Measurements from ENCODE around the gene CLCF1. TPM values are rescaled to one million over a fixed set of nuclear protein-coding genes. Genes with fewer than 3 reads are reported as not detected.
"Not testable (repeated sequence)": the region's sequence is repeated elsewhere in the genome, so short reads cannot be mapped to it uniquely, and the experiment has no call there.

Gene CLCF1
- total RNA-seq, 2 experiments from 2014 or later, result 0.39 to 0.45 TPM

DNA sequence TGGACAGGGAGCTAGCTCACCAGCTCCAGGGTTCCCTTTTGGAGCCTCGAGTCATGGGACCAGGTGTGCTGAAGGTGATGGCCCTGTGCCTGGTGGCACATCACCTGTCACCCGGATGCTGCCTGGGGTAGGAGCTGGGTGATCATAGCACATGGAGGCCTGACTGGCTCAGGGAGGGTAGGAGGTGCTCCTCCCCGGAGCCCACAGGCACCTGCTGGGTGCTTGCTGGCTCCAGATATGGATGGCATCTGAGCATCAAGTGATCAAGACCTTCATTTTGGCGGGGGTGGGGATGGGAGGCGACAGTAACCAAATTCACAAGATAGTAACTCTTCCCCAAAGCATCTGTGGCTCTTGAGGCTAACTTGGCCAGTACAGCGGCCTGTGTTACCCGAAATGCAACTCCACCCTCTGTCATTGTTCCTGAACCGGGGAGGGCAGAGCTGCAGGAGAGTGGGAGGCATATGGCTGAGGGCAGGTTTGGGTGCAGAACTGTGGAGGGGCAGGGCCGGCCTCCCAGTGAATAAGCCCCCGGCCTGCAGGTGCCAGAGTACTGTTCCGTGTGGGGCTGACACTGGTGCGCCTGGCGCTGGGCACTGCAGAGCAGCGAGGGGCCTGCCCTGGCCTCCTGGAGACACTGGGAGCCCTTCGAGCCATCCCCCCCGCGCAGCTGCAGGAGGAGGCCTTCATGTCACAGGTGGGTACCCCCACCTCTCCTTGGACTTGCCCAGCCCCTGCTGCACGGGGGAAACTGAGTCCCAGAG, 35.2 kb upstream of the CLCF1 start:
- Mint-ChIP-seq H3K9me3 (no peaks in the 10 kb centered on the region), H3K27ac (peak overlapping the region; percentile 93), H3K4me3 (peak overlapping the region; percentile 87), H3K4me1 (ENCODE audit: low read depth) (peaks cover 81% of the 10 kb centered on the region), H3K27me3 (no peaks in the 10 kb centered on the region), H3K36me3 (peaks cover 46% of the 10 kb centered on the region)
- peak; percentile 52 for DNase-seq
- ChIA-PET POLR2A (interaction anchor here (1.4 to 3.5 kb wide), 8 partner anchors 10 to 79 kb away, joined by 3 to 22 read pairs (median 6); partner anchors contain the start of genes POLD4, PTPRCAP and TMEM134), CTCF (interaction anchor here (0.9 kb wide), 1 partner anchor 30 kb away, joined by 6 read pairs; no protein-coding TSS in a partner anchor)
- intact Hi-C loops (cut with micrococcal nuclease), result no loop called here

DNA sequence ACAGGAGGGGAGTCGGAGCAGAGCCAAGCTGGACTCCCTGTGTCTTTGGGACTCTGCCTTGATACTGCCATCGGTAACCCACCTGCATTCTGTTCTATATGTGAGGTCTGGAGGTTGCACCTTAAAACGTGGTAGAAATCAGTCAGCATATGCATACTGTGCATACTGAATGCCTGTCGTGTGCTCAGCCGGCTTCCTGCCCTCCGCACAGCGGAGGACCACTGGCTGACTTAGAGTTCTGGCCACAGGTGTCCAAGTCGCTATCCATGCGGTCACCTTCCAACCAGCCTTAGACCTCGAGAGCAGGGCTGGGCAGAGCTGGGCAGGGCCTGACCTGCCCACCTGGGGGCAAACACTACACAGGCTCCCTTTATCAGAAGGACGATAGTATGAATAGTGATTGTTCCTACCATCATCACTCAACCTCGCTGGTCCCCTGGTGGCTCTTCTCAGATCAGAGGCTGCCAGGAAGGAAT, 34.3 kb upstream of the CLCF1 start:
- Mint-ChIP-seq H3K36me3 (peaks cover 46% of the 10 kb centered on the region), H3K4me1 (ENCODE audit: low read depth) (peaks cover 80% of the 10 kb centered on the region), H3K9me3 (no peaks in the 10 kb centered on the region), H3K27ac (peak overlapping the region; percentile 93), H3K4me3 (peak overlapping the region; percentile 87), H3K27me3 (no peaks in the 10 kb centered on the region)
- ChIA-PET POLR2A (interaction anchor here (1.1 to 3.5 kb wide), 8 partner anchors 10 to 77 kb away, joined by 3 to 22 read pairs (median 6); partner anchors contain the start of genes POLD4, PTPRCAP, RPS6KB2 and TMEM134), CTCF (interaction anchor here (1.1 to 1.6 kb wide), 4 partner anchors 11 to 56 kb away, joined by 3 to 7 read pairs (median 4); no protein-coding TSS in a partner anchor)
- intact Hi-C loops (cut with micrococcal nuclease), result no loop called here
- DNase-seq, result no peak

DNA sequence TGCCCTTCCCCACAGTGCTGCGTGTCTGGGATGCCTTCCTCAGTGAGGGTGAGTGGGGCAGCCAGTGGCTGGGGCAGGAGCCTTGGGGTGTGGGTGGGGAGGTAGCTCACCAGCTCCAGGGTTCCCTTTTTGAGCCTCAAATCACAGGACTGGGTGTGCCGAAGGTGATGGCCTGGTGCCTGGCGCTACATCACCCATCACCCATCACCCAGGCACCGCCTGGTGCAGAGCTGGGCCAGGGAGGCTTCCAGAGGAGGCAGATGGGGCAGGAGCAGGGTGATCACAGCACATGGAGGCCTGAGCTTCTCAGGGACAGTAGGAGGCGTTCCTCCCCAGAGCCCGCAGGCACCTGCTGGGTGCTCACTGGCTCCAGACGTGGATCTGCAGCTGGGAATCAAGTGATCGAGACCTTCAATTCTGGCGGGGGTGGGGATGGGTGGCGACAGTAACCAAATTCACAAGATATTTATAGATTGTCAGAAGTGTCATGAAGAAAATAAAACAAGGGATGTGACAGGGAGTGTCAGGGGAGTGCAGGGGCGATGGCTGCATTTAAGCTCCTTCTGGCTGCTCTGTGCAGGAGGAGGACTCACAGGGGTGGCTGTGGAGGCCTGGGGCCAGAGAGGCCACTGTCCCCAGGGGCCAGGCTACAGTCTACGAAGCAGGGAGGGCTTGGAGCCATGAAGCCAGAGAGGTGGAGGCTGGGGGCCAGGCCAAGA, 33.7 kb upstream of the CLCF1 start:
- DNase-seq, result peak; percentile 50
- Mint-ChIP-seq H3K27ac (peak overlapping the region; percentile 93), H3K4me3 (peak overlapping the region; percentile 87), H3K4me1 (ENCODE audit: low read depth) (peaks cover 78% of the 10 kb centered on the region), H3K9me3 (no peaks in the 10 kb centered on the region), H3K27me3 (no peaks in the 10 kb centered on the region), H3K36me3 (peaks cover 46% of the 10 kb centered on the region)
- intact Hi-C loops (cut with micrococcal nuclease), result no loop called here
- ChIA-PET CTCF (interaction anchor here (0.8 to 1.6 kb wide), 6 partner anchors 11 to 58 kb away, joined by 3 to 7 read pairs (median 3); no protein-coding TSS in a partner anchor), POLR2A (interaction anchor here (1.1 to 3.5 kb wide), 8 partner anchors 11 to 78 kb away, joined by 3 to 22 read pairs (median 6); partner anchors contain the start of genes POLD4, PTPRCAP, RPS6KB2 and TMEM134)

DNA sequence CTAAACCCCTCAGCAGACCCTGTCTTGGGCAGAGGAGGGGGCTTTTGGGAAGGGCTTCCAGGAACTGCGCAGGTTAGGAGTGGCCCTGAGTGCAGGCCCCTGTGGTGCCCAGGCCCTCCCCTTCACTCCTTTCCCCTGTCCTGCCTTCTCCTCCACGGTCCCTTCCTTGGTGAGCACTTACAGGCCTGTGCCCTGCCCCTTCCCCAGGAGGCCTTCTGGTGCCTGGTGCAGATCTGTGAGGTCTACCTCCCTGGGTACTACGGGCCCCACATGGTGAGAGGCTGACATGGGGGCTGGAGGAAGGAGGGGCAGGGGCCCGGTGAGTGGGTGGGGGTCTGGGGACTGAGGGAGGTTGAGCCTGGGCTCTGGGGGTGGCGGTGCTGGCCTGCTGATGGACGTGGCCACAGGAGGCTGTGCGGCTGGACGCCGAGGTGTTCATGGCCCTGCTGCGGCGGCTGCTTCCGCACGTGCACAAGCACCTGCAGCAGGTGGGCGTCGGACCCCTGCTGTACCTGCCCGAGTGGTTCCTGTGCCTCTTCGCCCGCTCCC, 33.1 kb upstream of the CLCF1 start:
- POLR2A ChIA-PET, result interaction anchor here (1.1 to 3.5 kb wide), 6 partner anchors 12 to 78 kb away, joined by 3 to 22 read pairs (median 7); partner anchors contain the start of genes PTPRCAP and RPS6KB2
- Mint-ChIP-seq H3K9me3 (no peaks in the 10 kb centered on the region), H3K4me1 (ENCODE audit: low read depth) (peaks cover 74% of the 10 kb centered on the region), H3K4me3 (peak overlapping the region; percentile 87), H3K27me3 (no peaks in the 10 kb centered on the region), H3K36me3 (peaks cover 46% of the 10 kb centered on the region), H3K27ac (peak overlapping the region; percentile 93)
- intact Hi-C loops (cut with micrococcal nuclease), result no loop called here
- CTCF ChIA-PET, result interaction anchor here (0.8 to 1.6 kb wide), 6 partner anchors 12 to 59 kb away, joined by 3 to 7 read pairs (median 3); no protein-coding TSS in a partner anchor
- no peak for DNase-seq

DNA sequence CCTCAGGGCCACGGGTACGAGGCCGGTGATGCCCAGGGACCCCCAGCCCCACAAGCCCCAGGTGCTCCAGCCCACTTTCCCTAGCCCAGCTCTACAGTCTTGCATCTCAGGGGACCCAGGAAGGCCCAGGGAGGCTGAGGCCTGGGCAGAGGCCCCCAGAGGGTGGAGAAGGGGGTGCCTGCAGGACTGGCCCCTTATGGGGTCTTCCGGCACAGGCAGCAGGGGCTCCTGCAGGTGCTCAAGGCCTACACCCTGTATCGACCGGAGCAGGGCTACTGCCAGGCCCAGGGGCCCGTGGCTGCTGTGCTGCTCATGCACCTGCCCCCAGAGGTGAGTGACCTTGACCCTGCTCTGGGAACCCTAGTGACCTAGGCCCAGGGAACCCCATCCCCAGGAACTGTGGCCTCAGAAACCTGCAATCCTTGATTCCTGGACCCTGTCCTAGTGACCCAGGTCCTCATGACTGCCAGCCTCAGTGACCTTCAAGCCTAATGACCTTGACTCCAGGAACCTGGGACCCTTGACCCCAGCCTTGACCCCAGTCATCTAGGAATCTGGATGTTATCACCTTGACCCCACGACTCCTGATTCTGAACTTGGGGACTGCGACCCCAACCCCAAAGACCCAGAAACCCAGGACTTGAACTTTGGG, 32.4 kb upstream of the CLCF1 start:
- ChIA-PET CTCF (interaction anchor here (0.8 to 5.7 kb wide), 7 partner anchors 11 to 138 kb away, joined by 3 to 46 read pairs (median 3); partner anchors contain the start of gene PTPRCAP), POLR2A (interaction anchor here (0.6 to 6.6 kb wide), 8 partner anchors 10 to 80 kb away, joined by 3 to 68 read pairs (median 8); partner anchors contain the start of genes CARNS1, PTPRCAP, RAD9A and RPS6KB2)
- Mint-ChIP-seq H3K36me3 (peaks cover 46% of the 10 kb centered on the region), H3K27ac (peak overlapping the region; percentile 93), H3K4me1 (ENCODE audit: low read depth) (peaks cover 67% of the 10 kb centered on the region), H3K4me3 (peak overlapping the region; percentile 87), H3K27me3 (no peaks in the 10 kb centered on the region), H3K9me3 (no peaks in the 10 kb centered on the region)
- intact Hi-C loops (cut with micrococcal nuclease), result loop anchor here (2.0 kb wide), 1 partner anchor 31 kb away; the partner anchor contains the start of gene PTPRCAP
- no peak for DNase-seq

DNA sequence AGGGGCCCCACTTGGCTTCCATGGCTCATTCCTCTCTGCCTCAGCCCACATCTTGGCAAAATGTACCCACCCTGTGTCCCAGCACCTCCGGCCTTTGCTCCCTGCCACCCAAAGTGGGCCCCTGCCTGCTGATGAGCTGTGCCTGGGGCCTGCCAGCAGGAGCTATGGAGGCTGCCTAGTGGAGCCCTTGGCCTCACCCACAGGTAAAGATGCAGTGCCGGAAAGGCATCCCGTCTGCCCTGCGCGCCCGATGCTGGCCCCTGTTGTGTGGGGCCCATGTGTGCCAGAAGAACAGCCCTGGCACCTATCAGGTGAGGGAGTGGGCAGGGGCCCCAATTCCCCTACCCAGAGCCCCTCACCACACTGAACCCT, 31.8 kb upstream of the CLCF1 start:
- peak overlapping the region; percentile 87 for H3K4me3 Mint-ChIP-seq
- ChIA-PET POLR2A (interaction anchor here (0.6 to 6.6 kb wide), 14 partner anchors 7 to 137 kb away, joined by 3 to 68 read pairs (median 6); partner anchors contain the start of genes AIP, CARNS1, PTPRCAP and RAD9A), CTCF (interaction anchor here (0.8 to 5.7 kb wide), 7 partner anchors 10 to 137 kb away, joined by 3 to 46 read pairs (median 3); partner anchors contain the start of gene PTPRCAP)
- H3K4me1 Mint-ChIP-seq (ENCODE audit: low read depth), result peaks cover 66% of the 10 kb centered on the region
- peak overlapping the region; percentile 93 for H3K27ac Mint-ChIP-seq
- H3K27me3 Mint-ChIP-seq, result no peaks in the 10 kb centered on the region
- peak; percentile 47 for DNase-seq
- H3K9me3 Mint-ChIP-seq, result no peaks in the 10 kb centered on the region
- peaks cover 47% of the 10 kb centered on the region for H3K36me3 Mint-ChIP-seq
- intact Hi-C loops (cut with micrococcal nuclease), result loop anchor here (2.0 kb wide), 1 partner anchor 32 kb away; the partner anchor contains the start of gene PTPRCAP

DNA sequence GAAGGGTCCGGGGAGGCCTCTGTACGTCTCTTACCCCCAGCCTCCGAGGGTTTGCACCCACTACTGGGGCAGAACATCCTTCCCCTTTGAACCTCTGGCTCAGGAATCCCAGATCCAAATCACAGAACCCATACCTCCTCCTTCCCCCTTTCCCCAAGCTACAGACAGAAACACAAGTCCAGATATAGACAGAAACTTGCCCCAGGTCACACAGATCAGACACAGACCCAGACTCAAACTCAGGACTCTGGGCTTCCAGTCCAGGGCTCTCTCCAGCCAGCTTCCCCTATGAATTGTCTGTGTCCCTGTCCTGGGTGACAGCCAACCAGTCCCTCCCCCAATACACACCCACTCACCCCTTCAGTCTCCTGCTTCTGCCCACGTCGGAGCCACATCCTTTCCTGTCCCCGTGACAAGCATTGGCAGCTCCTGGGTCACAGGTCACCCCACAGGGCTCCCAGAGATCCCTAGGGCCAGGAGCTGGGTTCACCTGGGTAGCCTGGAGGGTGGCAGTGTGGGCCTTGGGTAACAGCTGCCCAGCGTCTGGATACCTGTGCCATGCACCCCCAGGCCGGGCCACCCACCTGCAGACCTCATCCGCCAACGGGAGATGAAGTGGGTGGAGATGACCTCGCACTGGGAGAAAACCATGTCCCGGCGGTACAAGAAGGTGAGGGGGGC, 31.3 kb upstream of the CLCF1 start:
- intact Hi-C loops (cut with micrococcal nuclease), result loop anchor here (2.0 to 5.0 kb wide), 2 partner anchors 32 to 127 kb away; partner anchors contain the start of gene PTPRCAP
- DNase-seq, result peak; percentile 79
- POLR2A ChIA-PET, result interaction anchor here (0.5 to 6.6 kb wide), 17 partner anchors 8 to 850 kb away, joined by 3 to 68 read pairs (median 5); partner anchors contain the start of genes AIP, CARNS1, PITPNM1 and PTPRCAP
- Mint-ChIP-seq H3K27ac (peak overlapping the region; percentile 93), H3K4me1 (ENCODE audit: low read depth) (peaks cover 65% of the 10 kb centered on the region), H3K4me3 (peak overlapping the region; percentile 87), H3K9me3 (no peaks in the 10 kb centered on the region), H3K27me3 (no peaks in the 10 kb centered on the region), H3K36me3 (peaks cover 45% of the 10 kb centered on the region)
- CTCF ChIA-PET, result interaction anchor here (0.8 to 5.7 kb wide), 11 partner anchors 10 to 179 kb away, joined by 3 to 46 read pairs (median 4); partner anchors contain the start of genes GSTP1, PITPNM1 and PTPRCAP

DNA sequence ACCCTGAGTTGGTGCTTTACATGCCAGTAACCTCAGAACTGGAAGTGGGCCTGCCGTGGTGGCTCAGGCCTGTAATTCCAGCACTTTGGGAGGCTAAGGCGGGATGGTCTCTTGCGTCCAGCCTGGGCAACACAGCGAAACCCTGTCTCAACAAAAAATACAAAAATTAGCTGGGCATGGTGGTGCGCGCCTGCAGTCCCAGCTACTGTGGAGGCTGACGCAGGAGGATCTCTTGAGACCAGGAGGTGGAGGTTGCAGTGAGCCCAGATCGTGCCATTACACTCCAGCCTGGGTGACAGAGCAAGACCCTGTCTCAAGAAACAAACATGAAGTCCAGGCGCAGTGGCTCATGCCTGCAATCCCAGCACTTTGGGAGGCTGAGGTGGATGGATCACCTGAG, 29.7 kb upstream of the CLCF1 start:
- ChIA-PET POLR2A (interaction anchor here (1.0 to 6.6 kb wide), 8 partner anchors 9 to 84 kb away, joined by 3 to 68 read pairs (median 14); partner anchors contain the start of genes PTPRCAP, RAD9A, RPS6KB2 and TMEM134), CTCF (interaction anchor here (0.8 to 5.7 kb wide), 6 partner anchors 12 to 102 kb away, joined by 3 to 46 read pairs (median 14); partner anchors contain the start of genes PITPNM1, POLD4, PTPRCAP and RAD9A)
- H3K36me3 Mint-ChIP-seq, result peaks cover 51% of the 10 kb centered on the region
- not testable (repeated sequence) for H3K9me3 Mint-ChIP-seq, DNase-seq, H3K27me3 Mint-ChIP-seq
- intact Hi-C loops (cut with micrococcal nuclease), result loop anchor here (2.0 to 5.0 kb wide), 3 partner anchors 18 to 126 kb away; partner anchors contain the start of gene RPS6KB2
- H3K4me3 Mint-ChIP-seq, result peak overlapping the region; percentile 87
- H3K4me1 Mint-ChIP-seq (ENCODE audit: low read depth), result peaks cover 64% of the 10 kb centered on the region
- H3K27ac Mint-ChIP-seq, result peak overlapping the region; percentile 93

DNA sequence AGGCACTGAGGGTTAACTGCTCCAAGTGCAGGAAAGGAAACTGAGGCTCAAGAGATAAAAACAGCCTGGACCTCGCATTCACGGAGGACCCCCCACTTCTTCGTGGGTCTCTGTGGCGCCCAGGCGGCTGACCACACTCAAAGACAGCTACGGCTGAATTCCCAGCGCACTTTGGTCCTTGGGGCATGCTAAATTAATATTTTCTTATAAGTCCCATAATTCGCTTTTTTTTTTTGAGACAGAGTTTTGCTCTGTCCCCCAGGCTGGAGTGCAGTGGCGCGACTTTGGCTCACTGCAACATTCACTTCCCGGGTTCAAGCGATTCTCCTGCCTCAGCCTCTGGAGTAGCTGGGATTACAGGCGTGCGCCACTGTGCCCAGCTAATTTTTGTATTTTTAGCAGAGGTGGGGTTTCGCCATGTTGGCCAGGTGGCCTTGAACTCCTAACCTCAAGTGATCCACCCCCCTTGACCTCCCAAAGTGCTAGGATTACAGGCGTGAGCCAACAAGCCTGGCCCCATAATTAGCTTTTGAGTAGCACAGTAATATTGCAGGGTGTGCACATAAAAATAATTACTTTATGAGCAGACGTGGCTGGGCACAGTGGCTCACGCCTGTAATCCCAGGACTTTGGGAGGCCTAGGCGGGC, 28.9 kb upstream of the CLCF1 start:
- Mint-ChIP-seq H3K36me3 (peaks cover 52% of the 10 kb centered on the region), H3K27ac (peak overlapping the region; percentile 93), H3K4me1 (ENCODE audit: low read depth) (peaks cover 64% of the 10 kb centered on the region), H3K4me3 (peak overlapping the region; percentile 87)
- H3K27me3 Mint-ChIP-seq, H3K9me3 Mint-ChIP-seq, DNase-seq: not testable (repeated sequence)
- intact Hi-C loops (cut with micrococcal nuclease), result loop anchor here (1.0 to 5.0 kb wide), 6 partner anchors 18 to 125 kb away; partner anchors contain the start of genes RPS6KB2 and TMEM134
- ChIA-PET POLR2A (interaction anchor here (0.6 to 6.6 kb wide), 15 partner anchors 10 to 212 kb away, joined by 3 to 68 read pairs (median 7); partner anchors contain the start of genes AIP, PTPRCAP, RAD9A and RPS6KB2), CTCF (interaction anchor here (0.7 to 5.7 kb wide), 19 partner anchors 11 to 1304 kb away, joined by 3 to 46 read pairs (median 7); partner anchors contain the start of genes GRK2, PITPNM1, POLD4 and PTPRCAP)

All from activated CD4-positive, alpha-beta memory T cell treated with anti-CD3 and anti-CD28 coated beads for 36 hours (primary cell).